Activated CD4-positive, alpha-beta T cell treated with anti-CD3 and anti-CD28 coated beads, Interleukin-2, amount 10 ng/mL, durations not matched to agents 7 days and 5 days (primary cell): ENCODE results near the gene CHPT1. TPM values are rescaled to one million over a fixed set of nuclear protein-coding genes. Genes with fewer than 3 reads are reported as not detected.

Source experiments
- CTCF ChIA-PET: fragments of 350-600 bp; sonication (Branson Sonifier 250); formaldehyde crosslinking; loops from one replicate; lab custom pipeline; 2021; ENCODE audit warnings: antibody characterized with exemption; lab: Charles Lee
- POLR2A ChIA-PET: fragments of 350-600 bp; sonication (Branson Sonifier 250); formaldehyde crosslinking; loops from one replicate; lab custom pipeline; 2021; ENCODE audit warnings: antibody characterized with exemption; lab: Charles Lee
- DNase-seq: peaks from one replicate; pipeline ENCODE4 v3.0.0-alpha.2; 2020
- H3K27ac Mint-ChIP-seq: one replicate; pipeline ENCODE4 v1.8.0; 2021; ENCODE audit warnings: mild to moderate bottlenecking, moderate library complexity, mixed read lengths
- H3K27me3 Mint-ChIP-seq: one replicate; pipeline ENCODE4 v1.8.0; 2021; ENCODE audit warnings: mixed read lengths
- H3K36me3 Mint-ChIP-seq: one replicate; pipeline ENCODE4 v1.8.0; 2021; ENCODE audit warnings: low read depth, mixed read lengths
- H3K4me1 Mint-ChIP-seq: one replicate; pipeline ENCODE4 v1.8.0; 2021; ENCODE audit warnings: mixed read lengths
- H3K4me3 Mint-ChIP-seq: one replicate; pipeline ENCODE4 v1.8.0; 2021; ENCODE audit warnings: mild to moderate bottlenecking, moderate library complexity, mixed read lengths
- H3K9me3 Mint-ChIP-seq: one replicate; pipeline ENCODE4 v1.8.0; 2021; ENCODE audit warnings: mixed read lengths
- total RNA-seq, 2 experiments: library from RNA; stranded (reverse); gene quantifications; one replicate each; pipeline ENCODE4 v1.2.3, GENCODE V29; 2021

The CHPT1 gene
- total RNA-seq, 2 experiments from 2014 or later: 9.5 to 11.8 TPM

DNA sequence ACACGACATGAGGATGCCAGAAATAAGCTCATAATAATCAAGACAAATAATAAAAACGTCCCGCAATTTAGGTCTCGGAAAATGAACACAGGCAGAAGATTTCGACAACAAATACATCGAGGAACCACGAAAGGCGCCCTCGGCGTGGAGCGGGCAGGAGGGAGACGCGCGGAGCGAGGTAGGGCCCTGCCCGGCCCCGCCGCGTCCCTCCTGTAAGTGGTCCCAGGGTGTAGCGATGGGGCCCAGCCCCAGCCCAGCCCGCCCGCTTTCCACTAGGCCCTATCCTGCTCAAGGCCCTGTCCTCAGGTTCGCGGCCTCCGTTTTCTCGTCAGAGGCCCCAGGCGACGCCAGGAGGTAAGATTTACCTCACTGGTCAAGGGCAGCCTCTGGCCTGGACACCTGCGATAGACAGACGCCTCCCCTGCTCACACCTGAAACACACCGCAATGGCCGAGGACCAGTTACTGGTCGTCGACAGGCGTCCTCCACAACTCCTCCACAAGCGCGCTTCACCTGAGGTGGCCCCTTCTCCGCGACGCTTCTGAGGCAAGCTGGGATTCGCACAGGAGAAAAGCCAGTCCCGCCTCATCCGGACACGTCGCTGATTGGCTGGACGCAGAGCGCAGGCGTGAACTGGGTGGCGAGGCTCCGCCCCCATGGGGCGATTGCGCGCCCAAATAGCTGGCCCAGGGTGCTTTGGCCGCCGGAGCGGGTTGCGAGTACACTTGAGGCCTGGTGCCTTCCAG is 41.7 kb downstream of the CHPT1 start, which contains the start of gene SYCP3:
TSS of gene SYCP3 (minus strand) at position 543 of the 746 bp plus-strand sequence. CDS start 1,527 bp downstream, outside the sequence.
- Mint-ChIP-seq H3K9me3 (no peaks in the 10 kb centered on the region), H3K27me3 (no peaks in the 10 kb centered on the region), H3K4me1 (peaks cover 10% of the 10 kb centered on the region), H3K4me3 (no peak within 1 kb of the TSS), H3K27ac (peak within 1 kb of the TSS; percentile 41), H3K36me3 (peaks cover 13% of the 10 kb centered on the region)
- CTCF ChIA-PET: no interaction called here
- POLR2A ChIA-PET: no interaction called here
- DNase-seq: no peak

- Mint-ChIP-seq H3K27ac (no peak overlapping the region), H3K36me3 (peaks cover 27% of the 10 kb centered on the region), H3K4me3 (no peak overlapping the region), H3K27me3 (no peaks in the 10 kb centered on the region), H3K4me1 (peaks cover 14% of the 10 kb centered on the region), H3K9me3 (no peaks in the 10 kb centered on the region)
- ChIA-PET POLR2A (no interaction called here), CTCF (no interaction called here)
- no peak for DNase-seq
Measured at GRCh38 chr12:101740566-101740965, 43.1 kb downstream of the CHPT1 start.

DNA sequence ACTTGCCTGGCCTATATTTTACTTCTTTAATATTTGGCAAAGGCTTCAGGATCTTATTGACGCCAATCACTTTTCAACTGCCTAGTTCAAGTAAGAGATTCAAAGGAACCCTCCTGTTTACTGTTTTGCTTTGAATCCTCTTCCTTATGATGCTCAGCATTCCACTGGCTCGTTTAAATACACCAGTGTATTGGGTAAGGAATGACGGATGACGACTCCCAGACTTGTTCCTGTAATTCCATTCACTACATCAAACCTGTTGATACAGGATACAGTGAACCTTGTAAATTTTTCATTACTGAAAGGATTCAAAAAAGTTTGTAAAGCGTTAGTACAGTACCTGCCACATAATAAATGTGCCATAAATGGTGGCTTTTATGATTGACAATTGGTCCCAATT is 43.5 kb downstream of the CHPT1 start:
- H3K4me1 Mint-ChIP-seq: peaks cover 14% of the 10 kb centered on the region
- POLR2A ChIA-PET: no interaction called here
- no peaks in the 10 kb centered on the region for H3K9me3 Mint-ChIP-seq
- no peak for DNase-seq
- no peak overlapping the region for H3K27ac Mint-ChIP-seq
- H3K36me3 Mint-ChIP-seq: peaks cover 27% of the 10 kb centered on the region
- H3K4me3 Mint-ChIP-seq: no peak overlapping the region
- no peaks in the 10 kb centered on the region for H3K27me3 Mint-ChIP-seq
- CTCF ChIA-PET: no interaction called here

DNA sequence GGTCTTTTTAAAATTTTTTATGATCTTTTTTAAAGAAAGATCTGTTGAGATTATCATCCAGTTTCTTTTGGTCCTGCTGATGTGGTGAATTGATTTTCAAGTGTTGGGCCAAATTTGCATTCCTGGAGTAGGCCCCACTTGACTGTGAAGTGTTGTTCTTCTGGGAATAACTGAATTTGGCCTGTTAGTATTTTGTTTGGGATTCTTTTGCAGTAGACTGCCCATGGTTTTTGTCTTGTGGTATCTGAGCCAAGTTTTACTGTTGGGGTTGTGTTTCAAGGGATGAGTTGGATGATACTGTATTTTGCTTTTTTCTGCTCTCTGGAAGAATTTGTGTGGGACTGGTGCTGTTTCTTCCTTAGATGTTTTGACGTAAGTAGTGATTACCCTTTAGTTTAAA is 45.8 kb downstream of the CHPT1 start:
- Mint-ChIP-seq H3K9me3 (no peaks in the 10 kb centered on the region), H3K36me3 (peaks cover 32% of the 10 kb centered on the region), H3K27me3 (no peaks in the 10 kb centered on the region), H3K4me1 (peaks cover 14% of the 10 kb centered on the region), H3K27ac (peak overlapping the region; percentile 65), H3K4me3 (no peak overlapping the region)
- no peak for DNase-seq
- ChIA-PET CTCF (interaction anchor here (1.1 kb wide), 1 partner anchor 85 kb away, joined by 3 read pairs; no protein-coding TSS in a partner anchor), POLR2A (no interaction called here)

DNA sequence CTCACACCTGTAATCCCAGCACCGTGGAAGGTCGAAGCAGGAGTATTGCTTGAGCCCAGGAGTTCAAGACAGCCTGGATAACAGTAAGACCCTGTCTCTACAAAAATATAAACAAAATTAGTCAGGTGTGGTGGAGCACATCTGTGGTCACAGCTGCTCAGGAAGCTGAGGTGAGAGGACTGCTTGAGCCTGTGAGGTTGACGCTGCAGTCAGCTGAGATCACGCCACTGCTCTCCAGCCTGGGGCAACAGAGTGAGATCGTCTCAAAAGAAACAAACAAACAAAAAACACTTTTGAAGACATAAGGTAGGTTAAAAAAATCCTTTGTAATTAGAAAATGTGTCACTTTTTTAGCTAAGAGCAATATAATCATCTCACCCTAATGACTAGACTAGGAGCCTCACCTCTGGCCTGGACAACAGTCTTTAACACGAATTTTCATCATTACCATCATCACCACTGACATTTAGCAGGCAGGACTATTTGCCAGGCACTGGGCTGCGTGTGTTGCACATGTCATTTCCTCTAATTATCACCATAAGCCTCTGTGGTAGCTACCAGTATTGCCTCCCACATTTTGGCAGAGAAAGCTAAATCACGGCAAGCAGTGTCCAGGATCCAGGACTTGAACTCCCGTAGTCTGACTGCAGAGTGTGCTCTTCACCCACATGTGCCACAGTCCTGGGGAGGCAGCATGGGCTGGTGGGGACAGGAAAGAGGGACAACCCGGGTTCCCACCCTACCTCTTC is 46.5 kb downstream of the CHPT1 start:
- H3K36me3 Mint-ChIP-seq: peaks cover 35% of the 10 kb centered on the region
- H3K4me3 Mint-ChIP-seq: no peak overlapping the region
- ChIA-PET CTCF (interaction anchor here (1.1 kb wide), 1 partner anchor 85 kb away, joined by 3 read pairs; no protein-coding TSS in a partner anchor), POLR2A (no interaction called here)
- no peak for DNase-seq
- H3K4me1 Mint-ChIP-seq: peaks cover 14% of the 10 kb centered on the region
- peak overlapping the region; percentile 65 for H3K27ac Mint-ChIP-seq
- H3K9me3 Mint-ChIP-seq: no peaks in the 10 kb centered on the region
- H3K27me3 Mint-ChIP-seq: no peaks in the 10 kb centered on the region

- Mint-ChIP-seq H3K4me1 (peaks cover 14% of the 10 kb centered on the region), H3K9me3 (no peaks in the 10 kb centered on the region), H3K27ac (peak overlapping the region; percentile 57), H3K27me3 (no peaks in the 10 kb centered on the region), H3K4me3 (no peak overlapping the region), H3K36me3 (peaks cover 42% of the 10 kb centered on the region)
- CTCF ChIA-PET: interaction anchor here (0.9 to 2.0 kb wide), 2 partner anchors 47 to 85 kb away, joined by 3 to 7 read pairs; partner anchors contain the start of gene GNPTAB
- no peak for DNase-seq
- POLR2A ChIA-PET: no interaction called here
Measured at GRCh38 chr12:101745481-101745880, 48.0 kb downstream of the CHPT1 start.

GRCh38 chr12:101746196-101746595 is 48.8 kb downstream of the CHPT1 start:
- H3K36me3 Mint-ChIP-seq: peaks cover 47% of the 10 kb centered on the region
- CTCF ChIA-PET: interaction anchor here (0.9 to 2.0 kb wide), 3 partner anchors 10 to 84 kb away, joined by 3 to 7 read pairs (median 3); partner anchors contain the start of gene GNPTAB

GRCh38 chr12:101746661-101747060 is 49.2 kb downstream of the CHPT1 start:
- ChIA-PET POLR2A (no interaction called here), CTCF (interaction anchor here (0.6 to 2.0 kb wide), 5 partner anchors 11 to 1182 kb away, joined by 3 to 7 read pairs (median 3); partner anchors contain the start of gene GNPTAB)
- DNase-seq: no peak
- Mint-ChIP-seq H3K36me3 (peaks cover 52% of the 10 kb centered on the region), H3K4me1 (peaks cover 14% of the 10 kb centered on the region), H3K27me3 (no peaks in the 10 kb centered on the region), H3K4me3 (no peak overlapping the region), H3K9me3 (no peaks in the 10 kb centered on the region), H3K27ac (no peak overlapping the region)

More at GRCh38 chr12:101746196-101746595, 48.8 kb downstream of the CHPT1 start:
- Mint-ChIP-seq H3K4me3 (no peak overlapping the region), H3K27me3 (no peaks in the 10 kb centered on the region), H3K27ac (no peak overlapping the region), H3K9me3 (no peaks in the 10 kb centered on the region), H3K4me1 (peaks cover 14% of the 10 kb centered on the region)
- no peak for DNase-seq
- POLR2A ChIA-PET: no interaction called here

DNA sequence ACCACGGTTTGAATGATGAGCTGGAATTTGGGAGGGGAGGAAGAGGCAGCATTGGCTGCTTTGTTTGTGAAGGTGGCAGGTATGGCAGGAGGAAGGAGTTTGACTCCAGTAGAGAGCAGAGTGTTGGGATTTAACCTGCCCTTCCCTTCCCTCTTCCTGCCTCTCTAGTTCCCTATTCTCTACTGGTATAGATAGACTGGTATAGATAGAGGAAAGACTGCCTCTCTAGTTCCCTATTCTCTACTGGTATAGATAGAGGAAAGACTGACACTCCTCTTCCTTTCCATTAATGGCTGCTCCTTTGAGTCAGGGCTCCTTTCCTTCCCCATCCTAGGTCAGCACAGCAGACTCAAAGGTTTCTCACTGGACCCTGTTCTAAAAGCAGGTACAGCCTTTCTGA is 50.3 kb downstream of the CHPT1 start:
- H3K4me1 Mint-ChIP-seq: peaks cover 14% of the 10 kb centered on the region
- peaks cover 57% of the 10 kb centered on the region for H3K36me3 Mint-ChIP-seq
- POLR2A ChIA-PET: no interaction called here

DNA sequence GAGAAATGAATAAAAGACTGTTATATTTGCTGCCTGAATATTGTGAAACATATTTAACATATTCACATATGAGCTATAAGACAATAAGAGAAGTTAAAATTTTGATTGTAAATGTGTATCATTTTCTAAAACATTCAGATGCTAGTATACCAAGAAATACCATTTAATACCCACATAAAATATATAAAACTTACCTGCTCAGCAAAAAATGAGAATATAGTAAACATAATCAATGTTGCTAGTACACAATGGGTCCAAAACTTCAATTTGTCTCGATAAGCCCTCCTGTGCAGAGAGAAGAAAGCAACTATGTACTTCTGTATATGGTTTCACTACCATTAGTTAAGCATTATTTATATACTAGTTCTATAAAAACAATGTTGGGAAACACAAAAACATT is 51.5 kb downstream of the CHPT1 start:
- no peaks in the 10 kb centered on the region for H3K27me3 Mint-ChIP-seq
- no peak overlapping the region for H3K27ac Mint-ChIP-seq
- peaks cover 55% of the 10 kb centered on the region for H3K36me3 Mint-ChIP-seq
- no peaks in the 10 kb centered on the region for H3K9me3 Mint-ChIP-seq
- POLR2A ChIA-PET: no interaction called here
- DNase-seq: no peak
- CTCF ChIA-PET: no interaction called here
- no peak overlapping the region for H3K4me3 Mint-ChIP-seq
- peaks cover 6% of the 10 kb centered on the region for H3K4me1 Mint-ChIP-seq

More for the DNA sequence above, 50.3 kb downstream of the CHPT1 start:
- no peaks in the 10 kb centered on the region for H3K27me3 Mint-ChIP-seq
- CTCF ChIA-PET: interaction anchor here (1.0 to 1.4 kb wide), 2 partner anchors 12 to 22 kb away, joined by 3 read pairs; no protein-coding TSS in a partner anchor
- no peak overlapping the region for H3K27ac Mint-ChIP-seq
- H3K9me3 Mint-ChIP-seq: no peaks in the 10 kb centered on the region
- no peak overlapping the region for H3K4me3 Mint-ChIP-seq
- DNase-seq: no peak

DNA sequence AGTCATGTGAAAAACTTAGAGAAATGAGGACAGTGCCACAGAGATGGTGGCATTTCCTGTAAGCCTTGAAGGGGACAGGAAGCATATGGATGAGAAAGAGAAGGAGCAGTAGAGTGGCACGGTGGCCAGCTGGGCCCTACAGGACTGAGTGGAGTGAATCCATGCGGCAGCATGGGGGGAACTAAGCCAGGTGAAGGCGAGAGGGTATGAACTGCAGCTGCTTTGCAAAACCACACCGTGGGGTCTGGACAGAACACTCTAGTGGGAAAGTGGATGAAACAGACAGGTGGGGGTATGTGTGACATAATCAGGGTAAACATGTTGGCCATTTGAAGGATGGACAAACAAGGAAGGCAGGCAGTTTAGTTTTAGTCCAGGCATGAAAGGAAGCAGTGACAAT is 52.2 kb downstream of the CHPT1 start:
- CTCF ChIA-PET: no interaction called here
- Mint-ChIP-seq H3K4me3 (no peak overlapping the region), H3K27me3 (no peaks in the 10 kb centered on the region), H3K36me3 (peaks cover 50% of the 10 kb centered on the region), H3K9me3 (no peaks in the 10 kb centered on the region), H3K27ac (no peak overlapping the region), H3K4me1 (peaks cover 2% of the 10 kb centered on the region)
- POLR2A ChIA-PET: no interaction called here
- DNase-seq: no peak

DNA sequence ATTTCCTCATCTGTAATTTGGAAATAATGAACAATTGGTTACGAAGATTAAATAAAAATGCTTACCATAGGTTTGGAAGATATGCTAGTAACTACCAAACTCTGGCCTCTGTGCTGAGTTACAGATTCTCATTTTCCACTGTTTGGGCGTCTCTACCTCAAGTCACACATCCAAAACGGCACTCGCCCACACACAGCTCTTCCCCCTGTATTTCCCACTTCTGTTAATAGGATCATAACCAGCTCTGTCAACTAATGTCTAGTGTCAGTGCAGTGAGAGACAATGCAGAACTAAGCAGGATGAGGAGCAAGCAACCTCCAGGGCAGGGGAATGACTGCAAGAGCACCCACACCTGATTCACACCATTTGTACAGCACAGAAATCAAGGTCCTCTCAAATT is 52.7 kb downstream of the CHPT1 start:
- Mint-ChIP-seq H3K9me3 (no peaks in the 10 kb centered on the region), H3K4me3 (no peak overlapping the region), H3K27ac (no peak overlapping the region), H3K4me1 (no peaks in the 10 kb centered on the region), H3K36me3 (peaks cover 50% of the 10 kb centered on the region), H3K27me3 (no peaks in the 10 kb centered on the region)
- DNase-seq: no peak
- ChIA-PET POLR2A (no interaction called here), CTCF (no interaction called here)
